Body of pancreas (tissue), 4 donors: Measurements from ENCODE around the gene CEP97.

ENCODE experiments used
- POLR2A ChIP-seq, 3 donors: fragments of 450-650 bp; IDR thresholded peaks; one replicate each; pipeline ENCODE4 v1.6.1; 2016; ENCODE audit warnings: antibody characterized with exemption in 3 of 3, mild to moderate bottlenecking in 2 of 3
- TF ChIP-seq, protein P1 (sequence below), 7 experiments: fragments of 450-650 bp in 4 of 7; fragments of 200-600 bp in 3 of 7; sonication (generic) in 3 of 7; IDR thresholded peaks; one replicate each; pipeline ENCODE4 v1.5.1; 2016 to 2019; ENCODE audit warnings: antibody characterized with exemption in 7 of 7

GRCh38 chr3:101812895-101813294, 88.5 kb downstream of the CEP97 start:
- TF ChIP-seq, protein P1, sequence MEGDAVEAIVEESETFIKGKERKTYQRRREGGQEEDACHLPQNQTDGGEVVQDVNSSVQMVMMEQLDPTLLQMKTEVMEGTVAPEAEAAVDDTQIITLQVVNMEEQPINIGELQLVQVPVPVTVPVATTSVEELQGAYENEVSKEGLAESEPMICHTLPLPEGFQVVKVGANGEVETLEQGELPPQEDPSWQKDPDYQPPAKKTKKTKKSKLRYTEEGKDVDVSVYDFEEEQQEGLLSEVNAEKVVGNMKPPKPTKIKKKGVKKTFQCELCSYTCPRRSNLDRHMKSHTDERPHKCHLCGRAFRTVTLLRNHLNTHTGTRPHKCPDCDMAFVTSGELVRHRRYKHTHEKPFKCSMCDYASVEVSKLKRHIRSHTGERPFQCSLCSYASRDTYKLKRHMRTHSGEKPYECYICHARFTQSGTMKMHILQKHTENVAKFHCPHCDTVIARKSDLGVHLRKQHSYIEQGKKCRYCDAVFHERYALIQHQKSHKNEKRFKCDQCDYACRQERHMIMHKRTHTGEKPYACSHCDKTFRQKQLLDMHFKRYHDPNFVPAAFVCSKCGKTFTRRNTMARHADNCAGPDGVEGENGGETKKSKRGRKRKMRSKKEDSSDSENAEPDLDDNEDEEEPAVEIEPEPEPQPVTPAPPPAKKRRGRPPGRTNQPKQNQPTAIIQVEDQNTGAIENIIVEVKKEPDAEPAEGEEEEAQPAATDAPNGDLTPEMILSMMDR (IDR thresholded peaks at IDR 0.05) = no peak
- no peak for TF ChIP-seq POLR2A (IDR thresholded peaks at IDR 0.05)
